Panc1 (cell line): ENCODE measurements around the gene ZNF582. TPM values are rescaled to one million over a fixed set of nuclear protein-coding genes. Genes with fewer than 3 reads are reported as not detected.

Experiments used
- ATAC-seq: fragments of 200-7000 bp; cut with Tn5 transposase; 2 replicates; pipeline ENCODE4 v1.9.1; 2020; ENCODE audit warnings: mild to moderate bottlenecking, moderate library complexity
- BruUV-seq: library from RNA; stranded (reverse); fragments of 400-500 nt; replicated peaks from 2 replicates; lab custom pipeline; 2021; lab: Mats Ljungman, UMichigan
- CTCF ChIA-PET: fragments of 300-600 bp; sonication (Branson Sonifier 250); formaldehyde crosslinking; loops from one replicate; lab custom pipeline; 2022; ENCODE audit warnings: antibody characterized with exemption; lab: Charles Lee
- POLR2A ChIA-PET: fragments of 300-600 bp; sonication (Branson Sonifier 250); formaldehyde crosslinking; loops from one replicate; lab custom pipeline; 2022; ENCODE audit warnings: antibody characterized with exemption; lab: Charles Lee
- DNase-seq: peaks from one replicate; pipeline ENCODE4 v3.0.0-alpha.2; 2010; ENCODE audit warnings: low read depth, low spot score
- H3K27ac ChIP-seq: 2 replicates; pipeline ENCODE4 v1.5.1; 2011; ENCODE audit warnings: mild to moderate bottlenecking, low read length, inconsistent platforms
- H3K27me3 ChIP-seq: fragments of 200-500 bp; sonication (Bioruptor generic); 2 replicates; pipeline ENCODE4 v1.6.0; 2014; ENCODE audit warnings: low read length, inconsistent platforms; ENCODE audit not compliant: control insufficient read depth, insufficient read depth
- H3K36me3 ChIP-seq: fragments of 200-500 bp; sonication (Bioruptor generic); 2 replicates; pipeline ENCODE4 v1.5.1; 2014; ENCODE audit warnings: inconsistent platforms, mild to moderate bottlenecking, low read length, moderate library complexity; ENCODE audit not compliant: control insufficient read depth, insufficient read depth
- H3K4me1 ChIP-seq: 2 replicates; pipeline ENCODE4 v1.5.1; 2011; ENCODE audit warnings: inconsistent platforms, mild to moderate bottlenecking, low read length, moderate library complexity; ENCODE audit not compliant: control insufficient read depth, insufficient read depth
- H3K4me3 ChIP-seq, 2 experiments: 2 replicates each; pipeline ENCODE4 v1.5.1; 2011 to 2012; ENCODE audit warnings: low read depth in 2 of 2, low read length in 2 of 2, mild to moderate bottlenecking in 2 of 2, inconsistent platforms in 1 of 2, moderate library complexity in 1 of 2
- H3K9me3 ChIP-seq: fragments of 200-500 bp; sonication (Bioruptor generic); 2 replicates; pipeline ENCODE4 v1.5.1; 2014; ENCODE audit warnings: low read depth, mild to moderate bottlenecking, inconsistent platforms, low read length, moderate library complexity; ENCODE audit not compliant: control insufficient read depth, insufficient read depth
- POLR2AphosphoS5 ChIP-seq: IDR thresholded peaks from 2 replicates; pipeline ENCODE4 v1.6.1; 2012; ENCODE audit warnings: mild to moderate bottlenecking, low read depth, low read length, moderate library complexity
- SIN3A ChIP-seq: IDR thresholded peaks from 2 replicates; pipeline ENCODE4 v1.6.1; 2012; ENCODE audit warnings: low read depth, mild to moderate bottlenecking, low read length, moderate library complexity, borderline replicate concordance; ENCODE audit not compliant: insufficient read depth
- TCF7L2 ChIP-seq: IDR thresholded peaks from 2 replicates; pipeline ENCODE4 v1.6.1; 2011; ENCODE audit warnings: mild to moderate bottlenecking, low read depth, low read length, inconsistent platforms
- in situ Hi-C: cut with HindIII; loops from 2 replicates; pipeline ENCODE4 v1.10.0; 2016; ENCODE audit warnings: low sequenced_read_pairs, low pct_unique_long_range_greater_than_20kb
- intact Hi-C: fragments of 100-400 bp; cut with micrococcal nuclease; formaldehyde crosslinking; loops from one replicate; pipeline ENCODE4 v1.10.0; 2022; ENCODE audit not compliant: unreplicated experiment
- total RNA-seq: library from RNA; stranded (reverse); gene quantifications from one replicate; pipeline ENCODE4 v1.2.1, GENCODE V29; 2021; ENCODE audit not compliant: unreplicated experiment
- TF ChIP-seq, protein P1 (sequence below), 2 experiments: IDR thresholded peaks; 2 replicates each; pipeline ENCODE4 v1.6.1; 2011 to 2012; ENCODE audit warnings: low read depth in 2 of 2, control low read depth in 1 of 2, low read length in 1 of 2, mild to moderate bottlenecking in 1 of 2, moderate library complexity in 1 of 2; ENCODE audit not compliant: insufficient read depth in 1 of 2
- TF ChIP-seq, protein P2 (sequence below): fragments of 450-650 bp; IDR thresholded peaks from 2 replicates; pipeline ENCODE4 v1.5.1; 2017; ENCODE audit warnings: mild to moderate bottlenecking

ZNF582 gene
- total RNA-seq, 1 experiment from 2014 or later: 2.0 TPM

GRCh38 chr19:56372281-56372680 lies 21.1 kb downstream of the ZNF582 start:
- Histone ChIP-seq H3K36me3 (no peaks in the 10 kb centered on the region), H3K27me3 (no peaks in the 10 kb centered on the region), H3K9me3 (peaks cover 12% of the 10 kb centered on the region; the same call in 1 of the 2 replicates), H3K27ac (no peak overlapping the region), H3K4me3 (no peak overlapping the region), H3K4me1 (no peaks in the 10 kb centered on the region)
- intact Hi-C loops: no loop called here
- CTCF ChIA-PET: no interaction called here
- no peak for TF ChIP-seq POLR2AphosphoS5
- TF ChIP-seq, protein P1, sequence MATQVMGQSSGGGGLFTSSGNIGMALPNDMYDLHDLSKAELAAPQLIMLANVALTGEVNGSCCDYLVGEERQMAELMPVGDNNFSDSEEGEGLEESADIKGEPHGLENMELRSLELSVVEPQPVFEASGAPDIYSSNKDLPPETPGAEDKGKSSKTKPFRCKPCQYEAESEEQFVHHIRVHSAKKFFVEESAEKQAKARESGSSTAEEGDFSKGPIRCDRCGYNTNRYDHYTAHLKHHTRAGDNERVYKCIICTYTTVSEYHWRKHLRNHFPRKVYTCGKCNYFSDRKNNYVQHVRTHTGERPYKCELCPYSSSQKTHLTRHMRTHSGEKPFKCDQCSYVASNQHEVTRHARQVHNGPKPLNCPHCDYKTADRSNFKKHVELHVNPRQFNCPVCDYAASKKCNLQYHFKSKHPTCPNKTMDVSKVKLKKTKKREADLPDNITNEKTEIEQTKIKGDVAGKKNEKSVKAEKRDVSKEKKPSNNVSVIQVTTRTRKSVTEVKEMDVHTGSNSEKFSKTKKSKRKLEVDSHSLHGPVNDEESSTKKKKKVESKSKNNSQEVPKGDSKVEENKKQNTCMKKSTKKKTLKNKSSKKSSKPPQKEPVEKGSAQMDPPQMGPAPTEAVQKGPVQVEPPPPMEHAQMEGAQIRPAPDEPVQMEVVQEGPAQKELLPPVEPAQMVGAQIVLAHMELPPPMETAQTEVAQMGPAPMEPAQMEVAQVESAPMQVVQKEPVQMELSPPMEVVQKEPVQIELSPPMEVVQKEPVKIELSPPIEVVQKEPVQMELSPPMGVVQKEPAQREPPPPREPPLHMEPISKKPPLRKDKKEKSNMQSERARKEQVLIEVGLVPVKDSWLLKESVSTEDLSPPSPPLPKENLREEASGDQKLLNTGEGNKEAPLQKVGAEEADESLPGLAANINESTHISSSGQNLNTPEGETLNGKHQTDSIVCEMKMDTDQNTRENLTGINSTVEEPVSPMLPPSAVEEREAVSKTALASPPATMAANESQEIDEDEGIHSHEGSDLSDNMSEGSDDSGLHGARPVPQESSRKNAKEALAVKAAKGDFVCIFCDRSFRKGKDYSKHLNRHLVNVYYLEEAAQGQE (IDR thresholded peaks at IDR 0.05; ENCODE audit: insufficient read depth in 1 of 2, low read depth in 2 of 2, low read length in 1 of 2): no peak
- no peak for TF ChIP-seq SIN3A
- TF ChIP-seq, protein P2, sequence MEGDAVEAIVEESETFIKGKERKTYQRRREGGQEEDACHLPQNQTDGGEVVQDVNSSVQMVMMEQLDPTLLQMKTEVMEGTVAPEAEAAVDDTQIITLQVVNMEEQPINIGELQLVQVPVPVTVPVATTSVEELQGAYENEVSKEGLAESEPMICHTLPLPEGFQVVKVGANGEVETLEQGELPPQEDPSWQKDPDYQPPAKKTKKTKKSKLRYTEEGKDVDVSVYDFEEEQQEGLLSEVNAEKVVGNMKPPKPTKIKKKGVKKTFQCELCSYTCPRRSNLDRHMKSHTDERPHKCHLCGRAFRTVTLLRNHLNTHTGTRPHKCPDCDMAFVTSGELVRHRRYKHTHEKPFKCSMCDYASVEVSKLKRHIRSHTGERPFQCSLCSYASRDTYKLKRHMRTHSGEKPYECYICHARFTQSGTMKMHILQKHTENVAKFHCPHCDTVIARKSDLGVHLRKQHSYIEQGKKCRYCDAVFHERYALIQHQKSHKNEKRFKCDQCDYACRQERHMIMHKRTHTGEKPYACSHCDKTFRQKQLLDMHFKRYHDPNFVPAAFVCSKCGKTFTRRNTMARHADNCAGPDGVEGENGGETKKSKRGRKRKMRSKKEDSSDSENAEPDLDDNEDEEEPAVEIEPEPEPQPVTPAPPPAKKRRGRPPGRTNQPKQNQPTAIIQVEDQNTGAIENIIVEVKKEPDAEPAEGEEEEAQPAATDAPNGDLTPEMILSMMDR: no peak
- no peak for TF ChIP-seq TCF7L2
- in situ Hi-C loops: no loop called here
- POLR2A ChIA-PET: no interaction called here
- ATAC-seq (no peak), DNase-seq (no peak)
- BruUV-seq: no TSS peak

DNA sequence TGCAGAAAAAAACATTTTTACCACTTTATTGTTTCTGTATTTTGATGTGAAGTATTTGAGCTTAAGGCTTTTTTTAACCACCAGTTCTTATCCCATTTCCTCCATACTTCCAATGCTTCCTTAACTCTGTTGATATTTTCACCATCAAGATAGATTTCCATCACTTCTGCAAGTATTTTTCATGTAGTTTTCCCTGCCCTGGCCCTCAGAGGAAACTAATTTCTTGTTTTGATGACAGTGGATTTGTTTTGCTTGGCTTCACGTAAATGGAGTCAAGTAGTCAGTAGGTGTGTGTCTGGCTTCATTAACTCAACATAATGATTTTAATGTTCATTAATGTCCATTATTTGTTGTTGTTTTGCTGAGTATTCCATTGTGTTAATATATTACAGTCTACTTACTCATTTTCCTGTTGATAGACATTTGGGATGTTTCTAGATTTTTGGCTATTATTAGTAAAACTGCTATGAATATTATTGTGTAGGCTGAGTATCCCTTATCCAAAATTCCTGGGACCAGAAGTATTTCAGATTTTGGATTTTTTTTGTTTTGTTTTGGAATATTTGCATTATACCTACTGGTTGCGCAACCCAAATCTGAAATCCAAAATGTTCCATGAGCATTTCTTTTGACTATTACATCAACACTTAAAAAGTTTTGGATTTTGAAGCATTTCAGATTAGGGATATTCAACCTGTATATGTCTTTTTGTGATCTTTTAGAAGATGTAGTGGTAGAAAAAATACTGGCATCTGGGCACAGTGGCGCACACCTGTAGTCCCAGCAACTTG lies 23.3 kb downstream of the ZNF582 start:
- POLR2A ChIA-PET: no interaction called here
- Histone ChIP-seq H3K4me3 (no peak overlapping the region), H3K27ac (no peak overlapping the region), H3K9me3 (peaks cover 3% of the 10 kb centered on the region; the same call in 1 of the 2 replicates), H3K36me3 (no peaks in the 10 kb centered on the region), H3K27me3 (no peaks in the 10 kb centered on the region), H3K4me1 (no peaks in the 10 kb centered on the region)
- no peak for TF ChIP-seq TCF7L2
- no peak for TF ChIP-seq SIN3A
- no peak for TF ChIP-seq POLR2AphosphoS5
- TF ChIP-seq, protein P1 (IDR thresholded peaks at IDR 0.05; ENCODE audit: insufficient read depth in 1 of 2, low read depth in 2 of 2, low read length in 1 of 2): no peak
- TF ChIP-seq, protein P2: no peak
- CTCF ChIA-PET: no interaction called here
- DNase-seq (no peak), ATAC-seq (no peak)
- intact Hi-C loops (no loop called here), in situ Hi-C loops (no loop called here)
- BruUV-seq: no TSS peak
